HepG2 (cell line): Measurements from ENCODE around the gene IZUMO4. TPM values are rescaled to one million over a fixed set of nuclear protein-coding genes. Genes with fewer than 3 reads are reported as not detected.
A peak's percentile ranks its signal among the peaks of the same experiment; 100 is the strongest.

ENCODE experiments used
- ARID2 ChIP-seq: sonication (generic); formaldehyde crosslinking; IDR thresholded peaks from 2 replicates; pipeline ENCODE4 v1.8.1; 2022; ENCODE audit warnings: mild to moderate bottlenecking, missing genetic modification reagents, borderline replicate concordance
- CBFB ChIP-seq: sonication (generic); formaldehyde crosslinking; IDR thresholded peaks from 2 replicates; pipeline ENCODE4 v1.4.0; 2020; ENCODE audit warnings: missing genetic modification reagents
- FOXO1 ChIP-seq: sonication (generic); formaldehyde crosslinking; IDR thresholded peaks from 2 replicates; pipeline ENCODE4 v1.4.0; 2020; ENCODE audit warnings: missing genetic modification reagents
- KAT2B ChIP-seq: fragments of 150-350 bp; IDR thresholded peaks from 2 replicates; pipeline ENCODE4 v1.6.1; 2014; ENCODE audit warnings: low read depth, low read length, borderline replicate concordance
- KDM5B ChIP-seq: sonication (generic); formaldehyde crosslinking; IDR thresholded peaks from 2 replicates; pipeline ENCODE4 v1.4.0; 2020; ENCODE audit warnings: missing genetic modification reagents, mild to moderate bottlenecking, borderline replicate concordance
- NFIC ChIP-seq: IDR thresholded peaks from 2 replicates; pipeline ENCODE4 v1.6.1; 2012; ENCODE audit warnings: mild to moderate bottlenecking, low read length, inconsistent platforms
- XBP1 ChIP-seq: sonication (generic); formaldehyde crosslinking; IDR thresholded peaks from 2 replicates; pipeline ENCODE4 v1.5.0; 2020; ENCODE audit warnings: missing genetic modification reagents
- ZNF230 ChIP-seq: sonication (generic); formaldehyde crosslinking; IDR thresholded peaks from 2 replicates; pipeline ENCODE4 v1.4.0; 2020; ENCODE audit warnings: mild to moderate bottlenecking, missing genetic modification reagents
- ZNF256 ChIP-seq: sonication (generic); formaldehyde crosslinking; conservative IDR thresholded peaks from 2 replicates; pipeline ENCODE4 v1.4.0; 2020; ENCODE audit warnings: missing genetic modification reagents
- ZNF367 ChIP-seq: sonication (generic); formaldehyde crosslinking; IDR thresholded peaks from 2 replicates; pipeline ENCODE4 v1.4.0; 2020; ENCODE audit warnings: missing genetic modification reagents, borderline replicate concordance
- ZNF382 ChIP-seq: sonication (generic); formaldehyde crosslinking; IDR thresholded peaks from 2 replicates; pipeline ENCODE4 v1.5.0; 2020; ENCODE audit warnings: missing genetic modification reagents, mild to moderate bottlenecking, borderline replicate concordance
- ZNF557 ChIP-seq: sonication (generic); formaldehyde crosslinking; IDR thresholded peaks from 2 replicates; pipeline ENCODE4 v1.4.0; 2020; ENCODE audit warnings: missing genetic modification reagents
- ZNF672 ChIP-seq: sonication (generic); formaldehyde crosslinking; IDR thresholded peaks from 2 replicates; pipeline ENCODE4 v1.8.1; 2022; ENCODE audit warnings: missing genetic modification reagents
- ZNF772 ChIP-seq: sonication (generic); formaldehyde crosslinking; IDR thresholded peaks from 2 replicates; pipeline ENCODE4 v1.5.0; 2020; ENCODE audit warnings: mild to moderate bottlenecking, missing genetic modification reagents
- polyA plus RNA-seq, 8 experiments: library from polyadenylated mRNA; depleted of rRNA in 3 of 8; stranded (reverse) in 7 of 8; unstranded in 1 of 8; fragments of >200 nt; fragmentation: Illumina TruSeq in 4 of 8; extraction: Trizol in 4 of 8; gene quantifications; 2 replicates each; pipeline versions ENCODE4 v1.2.1 to v1.2.3, GENCODE V29; 2011 to 2016; ENCODE audit warnings: low read depth in 4 of 8, missing spikeins in 1 of 8, mixed read lengths in 1 of 8; ENCODE audit not compliant: insufficient read depth in 1 of 8
- total RNA-seq, 5 experiments: library from RNA; depleted of rRNA; stranded (reverse); fragments of >200 nt; fragmentation: Illumina TruSeq; extraction: Trizol; gene quantifications; 2 replicates each; pipeline ENCODE4 v1.2.3, GENCODE V29; 2016; ENCODE audit warnings: low read depth in 1 of 5
- TF ChIP-seq, protein P1 (sequence below): sonication (generic); formaldehyde crosslinking; IDR thresholded peaks from 2 replicates; pipeline ENCODE4 v1.5.0; 2020; ENCODE audit warnings: mild to moderate bottlenecking, missing genetic modification reagents
- TF ChIP-seq, protein P2 (sequence below): sonication (generic); formaldehyde crosslinking; IDR thresholded peaks from 2 replicates; pipeline ENCODE4 v1.5.0; 2020; ENCODE audit warnings: mild to moderate bottlenecking, missing genetic modification reagents, moderate library complexity
- TF ChIP-seq, protein P3 (sequence below): sonication (generic); formaldehyde crosslinking; IDR thresholded peaks from 2 replicates; pipeline ENCODE4 v1.5.0; 2020; ENCODE audit warnings: mild to moderate bottlenecking, low read depth, missing genetic modification reagents, borderline replicate concordance

Gene IZUMO4
- total and polyA plus RNA-seq, 2 of the 13 experiments (the other 11 are each of a cell fraction or from before 2014, with no cell fraction given) = 0.77 to 3.9 TPM

DNA sequence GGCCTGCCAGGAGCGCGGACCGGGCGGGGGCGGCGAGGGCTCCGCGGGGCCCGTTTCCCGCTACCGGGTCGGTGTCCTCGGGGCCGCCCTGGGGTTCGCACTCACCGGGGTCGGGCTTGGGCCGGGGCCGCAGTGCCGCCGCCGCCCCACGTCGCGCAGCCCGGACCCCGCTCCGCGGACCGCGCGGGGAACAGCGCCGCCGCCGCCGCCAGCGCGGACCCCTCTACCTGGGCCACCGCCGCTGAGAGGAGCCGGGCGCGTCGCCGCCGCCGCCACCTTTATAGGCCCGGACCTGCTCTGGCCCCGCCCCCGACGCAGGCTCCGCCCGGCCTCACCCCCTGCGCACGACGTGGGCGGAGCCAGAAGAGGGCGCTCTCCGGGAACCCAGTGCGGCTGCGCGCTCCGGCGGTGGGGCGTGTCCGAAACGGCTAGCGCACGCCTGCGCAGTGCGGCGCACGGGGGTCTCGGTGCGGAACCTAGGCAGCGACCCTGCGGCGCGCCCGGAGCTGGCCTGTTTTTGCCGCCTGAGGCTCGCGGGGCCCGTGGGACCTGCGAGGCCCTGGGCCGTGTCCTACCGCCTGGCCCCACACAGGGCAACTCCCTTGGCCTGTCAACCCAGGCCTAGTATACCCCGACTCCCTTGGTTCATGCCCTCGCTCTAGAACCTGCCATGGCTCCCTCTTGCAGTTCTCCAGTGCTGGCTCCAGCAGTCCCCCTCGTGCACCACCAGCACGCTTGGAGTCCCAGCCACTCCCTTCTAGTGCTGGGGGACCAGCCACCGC is 45.5 kb upstream of the IZUMO4 start, which contains the start of gene MKNK2 (continued):
- TF ChIP-seq ZNF256 (CRISPR knock-in tag) (0 out of 2 replicates have a peak, but pooled peaks have one; percentile 25), FOXO1 (CRISPR knock-in tag) (no peak), ZNF772 (CRISPR knock-in tag) (peak; percentile 70; the same call in 1 of the 2 replicates), ZNF367 (no peak), CBFB (CRISPR knock-in tag) (no peak; the same call in 1 of the 2 replicates), ARID2 (CRISPR knock-in tag) (no peak), ZNF672 (CRISPR knock-in tag) (no peak), ZNF557 (CRISPR knock-in tag) (no peak), NFIC (no peak), XBP1 (no peak), ZNF382 (CRISPR knock-in tag) (no peak), KDM5B (CRISPR knock-in tag) (peak; percentile 84), ZNF230 (CRISPR knock-in tag) (no peak), KAT2B (no peak)
- TF ChIP-seq, protein P1, sequence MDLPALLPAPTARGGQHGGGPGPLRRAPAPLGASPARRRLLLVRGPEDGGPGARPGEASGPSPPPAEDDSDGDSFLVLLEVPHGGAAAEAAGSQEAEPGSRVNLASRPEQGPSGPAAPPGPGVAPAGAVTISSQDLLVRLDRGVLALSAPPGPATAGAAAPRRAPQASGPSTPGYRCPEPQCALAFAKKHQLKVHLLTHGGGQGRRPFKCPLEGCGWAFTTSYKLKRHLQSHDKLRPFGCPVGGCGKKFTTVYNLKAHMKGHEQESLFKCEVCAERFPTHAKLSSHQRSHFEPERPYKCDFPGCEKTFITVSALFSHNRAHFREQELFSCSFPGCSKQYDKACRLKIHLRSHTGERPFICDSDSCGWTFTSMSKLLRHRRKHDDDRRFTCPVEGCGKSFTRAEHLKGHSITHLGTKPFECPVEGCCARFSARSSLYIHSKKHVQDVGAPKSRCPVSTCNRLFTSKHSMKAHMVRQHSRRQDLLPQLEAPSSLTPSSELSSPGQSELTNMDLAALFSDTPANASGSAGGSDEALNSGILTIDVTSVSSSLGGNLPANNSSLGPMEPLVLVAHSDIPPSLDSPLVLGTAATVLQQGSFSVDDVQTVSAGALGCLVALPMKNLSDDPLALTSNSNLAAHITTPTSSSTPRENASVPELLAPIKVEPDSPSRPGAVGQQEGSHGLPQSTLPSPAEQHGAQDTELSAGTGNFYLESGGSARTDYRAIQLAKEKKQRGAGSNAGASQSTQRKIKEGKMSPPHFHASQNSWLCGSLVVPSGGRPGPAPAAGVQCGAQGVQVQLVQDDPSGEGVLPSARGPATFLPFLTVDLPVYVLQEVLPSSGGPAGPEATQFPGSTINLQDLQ (CRISPR knock-in tag) = no peak
- TF ChIP-seq, protein P2, sequence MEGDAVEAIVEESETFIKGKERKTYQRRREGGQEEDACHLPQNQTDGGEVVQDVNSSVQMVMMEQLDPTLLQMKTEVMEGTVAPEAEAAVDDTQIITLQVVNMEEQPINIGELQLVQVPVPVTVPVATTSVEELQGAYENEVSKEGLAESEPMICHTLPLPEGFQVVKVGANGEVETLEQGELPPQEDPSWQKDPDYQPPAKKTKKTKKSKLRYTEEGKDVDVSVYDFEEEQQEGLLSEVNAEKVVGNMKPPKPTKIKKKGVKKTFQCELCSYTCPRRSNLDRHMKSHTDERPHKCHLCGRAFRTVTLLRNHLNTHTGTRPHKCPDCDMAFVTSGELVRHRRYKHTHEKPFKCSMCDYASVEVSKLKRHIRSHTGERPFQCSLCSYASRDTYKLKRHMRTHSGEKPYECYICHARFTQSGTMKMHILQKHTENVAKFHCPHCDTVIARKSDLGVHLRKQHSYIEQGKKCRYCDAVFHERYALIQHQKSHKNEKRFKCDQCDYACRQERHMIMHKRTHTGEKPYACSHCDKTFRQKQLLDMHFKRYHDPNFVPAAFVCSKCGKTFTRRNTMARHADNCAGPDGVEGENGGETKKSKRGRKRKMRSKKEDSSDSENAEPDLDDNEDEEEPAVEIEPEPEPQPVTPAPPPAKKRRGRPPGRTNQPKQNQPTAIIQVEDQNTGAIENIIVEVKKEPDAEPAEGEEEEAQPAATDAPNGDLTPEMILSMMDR (CRISPR knock-in tag) = peak; percentile 88
- TF ChIP-seq, protein P3, sequence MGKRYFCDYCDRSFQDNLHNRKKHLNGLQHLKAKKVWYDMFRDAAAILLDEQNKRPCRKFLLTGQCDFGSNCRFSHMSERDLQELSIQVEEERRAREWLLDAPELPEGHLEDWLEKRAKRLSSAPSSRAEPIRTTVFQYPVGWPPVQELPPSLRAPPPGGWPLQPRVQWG (CRISPR knock-in tag) = no peak
